K562 (cell line): Measurements from ENCODE around the gene CDC45. TPM values are rescaled to one million over a fixed set of nuclear protein-coding genes. Genes with fewer than 3 reads are reported as not detected.

Experiments used
- ARID4B ChIP-seq: sonication (generic); formaldehyde crosslinking; IDR thresholded peaks from 2 replicates; pipeline ENCODE4 v1.8.0; 2022; ENCODE audit warnings: mild to moderate bottlenecking, missing genetic modification reagents
- ATF2 ChIP-seq: sonication (generic); formaldehyde crosslinking; IDR thresholded peaks from 2 replicates; pipeline ENCODE4 v1.8.1; 2022; ENCODE audit warnings: missing genetic modification reagents
- CAMTA2 ChIP-seq: fragments of 250-450 bp; sonication (Bioruptor Pico); conservative IDR thresholded peaks from 2 replicates; pipeline ENCODE4 v1.5.1; 2022
- DLX4 ChIP-seq: fragments of 250-450 bp; sonication (Bioruptor Pico); IDR thresholded peaks from 2 replicates; pipeline ENCODE4 v1.6.1; 2021; ENCODE audit warnings: mild to moderate bottlenecking
- HCFC1 ChIP-seq: IDR thresholded peaks from 2 replicates; pipeline ENCODE4 v1.6.1; 2012; ENCODE audit warnings: low read depth, low read length, improper control_type of control experiment
- JUN ChIP-seq, 2 experiments: sonication (generic) in 1 of 2; formaldehyde crosslinking in 1 of 2; IDR thresholded peaks; 2 replicates each; pipeline versions ENCODE4 v1.6.1 to v1.8.0; 2012 to 2022; ENCODE audit warnings: borderline replicate concordance in 2 of 2, mild to moderate bottlenecking in 2 of 2, improper control_type of control experiment in 1 of 2, low read depth in 1 of 2, low read length in 1 of 2, missing genetic modification reagents in 1 of 2
- KDM5B ChIP-seq: fragments of 200-600 bp; sonication (generic); IDR thresholded peaks from 2 replicates; pipeline ENCODE4 v1.6.1; 2012; ENCODE audit warnings: low read depth, mild to moderate bottlenecking, moderate library complexity, low read length, control low read depth, inconsistent platforms; ENCODE audit not compliant: insufficient replicate concordance
- MECOM ChIP-seq: fragments of 250-450 bp; sonication (Bioruptor Pico); IDR thresholded peaks from 2 replicates; pipeline ENCODE4 v1.8.0; 2022; ENCODE audit warnings: inconsistent platforms
- MYBL2 ChIP-seq, 2 experiments: fragments of 450-650 bp in 1 of 2; sonication (generic) in 1 of 2; formaldehyde crosslinking in 1 of 2; IDR thresholded peaks; 2 replicates each; pipeline versions ENCODE4 v1.6.1 to v1.8.1; 2017 to 2022; ENCODE audit warnings: borderline replicate concordance in 1 of 2, inconsistent platforms in 1 of 2, low read depth in 1 of 2, mild to moderate bottlenecking in 1 of 2, missing genetic modification reagents in 1 of 2, moderate library complexity in 1 of 2
- POLR2A ChIP-seq: fragments of 450-650 bp; conservative IDR thresholded peaks from 2 replicates; pipeline ENCODE4 v1.6.1; 2016
- PPARD ChIP-seq: fragments of 250-450 bp; sonication (Bioruptor Pico); IDR thresholded peaks from 2 replicates; pipeline ENCODE4 v1.8.0; 2022; ENCODE audit warnings: inconsistent platforms, mild to moderate bottlenecking, moderate library complexity
- RBM17 ChIP-seq: fragments of 200-400 bp; formaldehyde crosslinking; IDR thresholded peaks from 2 replicates; pipeline ENCODE4 v1.6.1; 2017; ENCODE audit warnings: low read depth, mild to moderate bottlenecking, low read length, borderline replicate concordance
- RNF2 ChIP-seq: sonication (generic); IDR thresholded peaks from 2 replicates; pipeline ENCODE4 v1.6.1; 2016
- SMARCE1 ChIP-seq: fragments of 450-650 bp; IDR thresholded peaks from 2 replicates; pipeline ENCODE4 v1.7.1; 2016; ENCODE audit warnings: mild to moderate bottlenecking
- SNRNP70 ChIP-seq: fragments of 200-400 bp; formaldehyde crosslinking; optimal IDR thresholded peaks from 2 replicates; pipeline ENCODE3; 2017; ENCODE audit warnings: low read depth, low read length
- ZNF324 ChIP-seq: fragments of 250-450 bp; sonication (Bioruptor Pico); IDR thresholded peaks from 2 replicates; pipeline ENCODE4 v1.4.0; 2020; ENCODE audit warnings: mild to moderate bottlenecking
- ZNF507 ChIP-seq: conservative IDR thresholded peaks from 2 replicates; pipeline ENCODE4 v1.6.1; 2017; ENCODE audit warnings: missing genetic modification characterization, missing compliant biosample characterization
- ZNF764 ChIP-seq: fragments of 250-450 bp; sonication (Bioruptor Pico); IDR thresholded peaks from 2 replicates; pipeline ENCODE4 v1.4.0; 2020; ENCODE audit warnings: low read depth, mild to moderate bottlenecking, moderate library complexity
- ZNF785 ChIP-seq: fragments of 250-450 bp; sonication (Bioruptor Pico); IDR thresholded peaks from 2 replicates; pipeline ENCODE4 v1.4.0; 2020; ENCODE audit warnings: mild to moderate bottlenecking
- polyA plus RNA-seq, 8 experiments: library from polyadenylated mRNA; depleted of rRNA in 4 of 8; stranded (reverse) in 5 of 8; unstranded in 3 of 8; fragments of >200 nt; fragmentation: Nextera tagmentation in 2 of 8; fragmentation: Illumina TruSeq in 1 of 8; extraction: Ambion mirVana in 2 of 8; extraction: Trizol in 1 of 8; gene quantifications; 2 replicates each; pipeline versions ENCODE4 v1.2.1 to v1.2.3, GENCODE V29; 2011 to 2014; ENCODE audit warnings: inconsistent platforms in 1 of 8, missing spikeins in 1 of 8
- total RNA-seq, 7 experiments: library from RNA; depleted of rRNA in 6 of 7; stranded (reverse); fragments of >200 nt in 6 of 7; fragmentation: Illumina TruSeq in 2 of 7; extraction: Trizol in 2 of 7; gene quantifications; 2 replicates each; pipeline versions ENCODE4 v1.2.1 to v1.2.3, GENCODE V29; 2011 to 2021; ENCODE audit warnings: low replicate concordance in 1 of 7

The CDC45 gene
- total and polyA plus RNA-seq, 9 of the 15 experiments (the other 6 are each of a cell fraction or from before 2014, with no cell fraction given): 251 to 580 (median 410) TPM

GRCh38 chr22:19518635-19519034, 38.9 kb downstream of the CDC45 start (continued):
- TF ChIP-seq JUN (IDR thresholded peaks at IDR 0.05; ENCODE audit: borderline replicate concordance, low read depth, low read length): no peak
- no peak for TF ChIP-seq JUN (CRISPR knock-in tag; IDR thresholded peaks at IDR 0.05; ENCODE audit: borderline replicate concordance)
- no peak for TF ChIP-seq ARID4B (CRISPR knock-in tag)
- TF ChIP-seq KDM5B: peak; percentile 18
- TF ChIP-seq SMARCE1: no peak
- no peak for TF ChIP-seq PPARD (CRISPR knock-in tag)
- TF ChIP-seq ZNF785: no peak
- TF ChIP-seq CAMTA2 (CRISPR knock-in tag): no peak
- TF ChIP-seq DLX4: no peak
- no peak for TF ChIP-seq ZNF764 (CRISPR knock-in tag)
- no peak for TF ChIP-seq ZNF507 (tag)
- no peak for TF ChIP-seq RNF2
- TF ChIP-seq MECOM: no peak
- no peak for TF ChIP-seq MYBL2 (IDR thresholded peaks at IDR 0.05; ENCODE audit: low read depth)
- no peak for TF ChIP-seq MYBL2 (CRISPR knock-in tag; IDR thresholded peaks at IDR 0.05; ENCODE audit: borderline replicate concordance)
- TF ChIP-seq RBM17: no peak
- TF ChIP-seq ZNF324 (CRISPR knock-in tag): no peak
- TF ChIP-seq ATF2: 0 out of 2 replicates have a peak, but pooled peaks have one; percentile 32
- TF ChIP-seq POLR2A: peak; percentile 37
- TF ChIP-seq SNRNP70: peak; percentile 7
- TF ChIP-seq HCFC1: no peak
